Measurements from ENCODE around the gene UNC80.

Gene UNC80

GRCh38 chr2:209817844-209818271 lies 46.2 kb downstream of the UNC80 start:
- no peak for TF ChIP-seq CTCF (IDR thresholded peaks at IDR 0.05)

- TF ChIP-seq CTCF (IDR thresholded peaks at IDR 0.05), result no peak
Measured at GRCh38 chr2:209818939-209819338, 47.3 kb downstream of the UNC80 start.

- no peak for TF ChIP-seq CTCF (IDR thresholded peaks at IDR 0.05)
Measured at GRCh38 chr2:209821806-209822205, 50.2 kb downstream of the UNC80 start.

- TF ChIP-seq CTCF (IDR thresholded peaks at IDR 0.05), result no peak
Measured at GRCh38 chr2:209823484-209823883, 51.9 kb downstream of the UNC80 start.

GRCh38 chr2:209824391-209824790 lies 52.8 kb downstream of the UNC80 start:
- no peak for TF ChIP-seq CTCF (IDR thresholded peaks at IDR 0.05)

GRCh38 chr2:209830722-209831465 lies 59.3 kb downstream of the UNC80 start:
- no peak for TF ChIP-seq CTCF (IDR thresholded peaks at IDR 0.05)

GRCh38 chr2:209834767-209835166 lies 63.1 kb downstream of the UNC80 start:
- no peak for TF ChIP-seq CTCF (IDR thresholded peaks at IDR 0.05)

- no peak for TF ChIP-seq CTCF (IDR thresholded peaks at IDR 0.05)
Measured at GRCh38 chr2:209840434-209840833, 68.8 kb downstream of the UNC80 start.
